HG02885 (cell line): ENCODE results near the gene PJA1.

ENCODE experiments used
- ATAC-seq: cut with Tn5 transposase; IDR thresholded peaks from one replicate; pipeline ENCODE4 v1.9.1; 2021; ENCODE audit warnings: mild to moderate bottlenecking; ENCODE audit not compliant: unreplicated experiment, poor library complexity

PJA1 gene

GRCh38 chrX:69173906-69174305 lies 8.7 kb upstream of the PJA1 start:
- ATAC-seq = no peak

- ATAC-seq = no peak
Measured at GRCh38 chrX:69172937-69173336, 7.7 kb upstream of the PJA1 start.

GRCh38 chrX:69170319-69170718 lies 5.1 kb upstream of the PJA1 start:
- ATAC-seq = no peak

GRCh38 chrX:69163936-69164741 lies 1.1 kb downstream of the PJA1 start:
- peak; percentile 68 for ATAC-seq

GRCh38 chrX:69162361-69162865 lies 2.8 kb downstream of the PJA1 start:
- ATAC-seq = no peak

- ATAC-seq = no peak
Measured at GRCh38 chrX:69161786-69162349, 3.4 kb downstream of the PJA1 start.

GRCh38 chrX:69161371-69161770 lies 3.9 kb downstream of the PJA1 start:
- ATAC-seq = no peak

GRCh38 chrX:69158166-69158980 lies 6.9 kb downstream of the PJA1 start:
- ATAC-seq = peak; percentile 88

GRCh38 chrX:69156638-69157037 lies 8.6 kb downstream of the PJA1 start:
- no peak for ATAC-seq

- no peak for ATAC-seq
Measured at GRCh38 chrX:69155786-69156520, 9.3 kb downstream of the PJA1 start.

- no peak for ATAC-seq
Measured at GRCh38 chrX:69154051-69154450, 11.2 kb downstream of the PJA1 start.

- no peak for ATAC-seq
Measured at GRCh38 chrX:69153060-69153730, 12.1 kb downstream of the PJA1 start.

GRCh38 chrX:69152417-69152841 lies 12.8 kb downstream of the PJA1 start:
- ATAC-seq = no peak

- ATAC-seq = no peak
Measured at GRCh38 chrX:69151866-69152284, 13.4 kb downstream of the PJA1 start.

- ATAC-seq = no peak
Measured at GRCh38 chrX:69150281-69150960, 14.8 kb downstream of the PJA1 start.

- no peak for ATAC-seq
Measured at GRCh38 chrX:69149466-69150280, 15.6 kb downstream of the PJA1 start.

- ATAC-seq = no peak
Measured at GRCh38 chrX:69148946-69149345, 16.3 kb downstream of the PJA1 start.

GRCh38 chrX:69146739-69147138 lies 18.5 kb downstream of the PJA1 start:
- no peak for ATAC-seq
